DOHH2 (cell line): ENCODE data around the gene FTO.

Experiments used
- H3F3A ChIP-seq: fragments of 200-600 bp; sonication (generic), shearing (Covaris generic); 2 replicates; pipeline ENCODE4 v1.6.0; 2016; ENCODE audit warnings: antibody characterized with exemption, mild to moderate bottlenecking; ENCODE audit not compliant: control insufficient read depth, insufficient read depth
- H3K27ac ChIP-seq: fragments of 200-600 bp; sonication (generic); 2 replicates; pipeline ENCODE4 v1.5.1; 2014; ENCODE audit warnings: low read depth, mild to moderate bottlenecking, low read length, moderate library complexity
- H3K27me3 ChIP-seq: fragments of 200-600 bp; sonication (generic); 2 replicates; pipeline ENCODE4 v1.6.1; 2014; ENCODE audit warnings: mild to moderate bottlenecking, low read length, mixed read lengths; ENCODE audit not compliant: control insufficient read depth
- H3K36me3 ChIP-seq: fragments of 200-600 bp; sonication (generic); 2 replicates; pipeline ENCODE4 v1.6.1; 2014; ENCODE audit warnings: mild to moderate bottlenecking, low read length, moderate library complexity, mixed read lengths; ENCODE audit not compliant: control insufficient read depth
- H3K4me1 ChIP-seq: fragments of 200-600 bp; sonication (generic); 2 replicates; pipeline ENCODE4 v1.6.1; 2014; ENCODE audit warnings: mild to moderate bottlenecking, low read length, mixed read lengths; ENCODE audit not compliant: control insufficient read depth
- H3K4me2 ChIP-seq: fragments of 200-600 bp; sonication (generic); 2 replicates; pipeline ENCODE4 v1.6.0; 2014; ENCODE audit warnings: mild to moderate bottlenecking, low read length, moderate library complexity
- H3K4me3 ChIP-seq: fragments of 200-600 bp; sonication (generic); 2 replicates; pipeline ENCODE4 v1.5.1; 2014; ENCODE audit warnings: mild to moderate bottlenecking, low read length, mixed read lengths
- H3K79me2 ChIP-seq: fragments of 200-600 bp; sonication (generic); 2 replicates; pipeline ENCODE4 v1.6.1; 2014; ENCODE audit warnings: mild to moderate bottlenecking, low read length, mixed read lengths; ENCODE audit not compliant: control insufficient read depth
- H3K9me2 ChIP-seq: fragments of 200-600 bp; sonication (generic); replicated peaks from 2 replicates; pipeline ENCODE4 v1.6.1; 2014; ENCODE audit warnings: mild to moderate bottlenecking, low read length, mixed read lengths; ENCODE audit not compliant: control insufficient read depth
- H3K9me3 ChIP-seq: fragments of 200-600 bp; sonication (generic); 2 replicates; pipeline ENCODE4 v1.6.1; 2014; ENCODE audit warnings: antibody characterized with exemption, low read length, mixed read lengths; ENCODE audit not compliant: control insufficient read depth, insufficient read depth
- H4K20me1 ChIP-seq: fragments of 200-600 bp; sonication (generic); 2 replicates; pipeline ENCODE4 v1.6.0; 2014; ENCODE audit warnings: low read depth, mild to moderate bottlenecking, antibody characterized with exemption, low read length, moderate library complexity; ENCODE audit not compliant: control insufficient read depth, insufficient read depth
- CTCF ChIP-seq: fragments of 200-600 bp; sonication (generic); IDR thresholded peaks from one replicate; pipeline ENCODE4 v1.5.1; 2014; ENCODE audit warnings: antibody characterized with exemption, mild to moderate bottlenecking, low read depth, low read length; ENCODE audit not compliant: poor library complexity, severe bottlenecking
- EZH2phosphoT487 ChIP-seq: fragments of 200-600 bp; sonication (generic); IDR thresholded peaks from 2 replicates; pipeline ENCODE4 v1.6.1; 2017; ENCODE audit warnings: borderline replicate concordance, mild to moderate bottlenecking, antibody characterized with exemption, low read length, moderate library complexity, mixed read lengths

Gene FTO

GRCh38 chr16:53914736-53915135, 210.8 kb downstream of the FTO start:
- H3K4me1 ChIP-seq = no peaks in the 10 kb centered on the region
- H3K27me3 ChIP-seq = no peaks in the 10 kb centered on the region
- TF ChIP-seq EZH2phosphoT487 (no peak), CTCF (no peak)
- H4K20me1 ChIP-seq = no peaks in the 10 kb centered on the region
- no peaks in the 10 kb centered on the region for H3K9me3 ChIP-seq
- H3K27ac ChIP-seq = no peak overlapping the region
- H3K79me2 ChIP-seq = no peaks in the 10 kb centered on the region
- H3K4me2 ChIP-seq = no peak overlapping the region
- H3K9me2 ChIP-seq = no peaks in the 10 kb centered on the region
- H3K4me3 ChIP-seq = no peak overlapping the region
- no peaks in the 10 kb centered on the region for H3F3A ChIP-seq
- no peaks in the 10 kb centered on the region for H3K36me3 ChIP-seq

- no peaks in the 10 kb centered on the region for H3K9me2 ChIP-seq
- no peaks in the 10 kb centered on the region for H3K4me1 ChIP-seq
- no peaks in the 10 kb centered on the region for H3K9me3 ChIP-seq
- TF ChIP-seq EZH2phosphoT487 (no peak), CTCF (no peak)
- no peak overlapping the region for H3K4me2 ChIP-seq
- no peak overlapping the region for H3K27ac ChIP-seq
- no peaks in the 10 kb centered on the region for H3K36me3 ChIP-seq
- H3F3A ChIP-seq = no peaks in the 10 kb centered on the region
- no peaks in the 10 kb centered on the region for H4K20me1 ChIP-seq
- H3K79me2 ChIP-seq = no peaks in the 10 kb centered on the region
- no peaks in the 10 kb centered on the region for H3K27me3 ChIP-seq
- H3K4me3 ChIP-seq = no peak overlapping the region
Observed at GRCh38 chr16:53915452-53916160, 211.7 kb downstream of the FTO start.

GRCh38 chr16:53920988-53921387, 217.0 kb downstream of the FTO start:
- Histone ChIP-seq H3K27me3 (no peaks in the 10 kb centered on the region), H3K4me3 (no peak overlapping the region), H3K79me2 (no peaks in the 10 kb centered on the region), H3K27ac (no peak overlapping the region), H3K36me3 (no peaks in the 10 kb centered on the region), H3F3A (no peaks in the 10 kb centered on the region), H4K20me1 (no peaks in the 10 kb centered on the region), H3K9me3 (no peaks in the 10 kb centered on the region), H3K4me1 (no peaks in the 10 kb centered on the region), H3K9me2 (no peaks in the 10 kb centered on the region), H3K4me2 (no peak overlapping the region)
- TF ChIP-seq EZH2phosphoT487 (no peak), CTCF (no peak)
